IPS-11a (cell line): ENCODE data around the gene GYPE.
"Not testable (repeated sequence)": the region's sequence is repeated elsewhere in the genome, so short reads cannot be mapped to it uniquely, and the experiment has no call there.

Experiments used
- H3K4me3 ChIP-seq: one replicate; pipeline ENCODE4 v1.5.1; 2013; ENCODE audit warnings: low read depth, low read length, control low read depth

The GYPE gene

GRCh38 chr4:143905440-143905839 is at the start of gene GYPE:
Gene GYPE, minus strand, starts transcription at chr4:143905559. Its CDS starts 52 bp downstream, at chr4:143905507.
- H3K4me3 ChIP-seq = not testable (repeated sequence)

GRCh38 chr4:143951458-143951972 is 46.2 kb upstream of the GYPE start:
- not testable (repeated sequence) for H3K4me3 ChIP-seq

GRCh38 chr4:143950967-143951366 is 45.6 kb upstream of the GYPE start:
- not testable (repeated sequence) for H3K4me3 ChIP-seq

- not testable (repeated sequence) for H3K4me3 ChIP-seq
Observed at GRCh38 chr4:143950185-143950584, 44.8 kb upstream of the GYPE start.

- not testable (repeated sequence) for H3K4me3 ChIP-seq
Observed at GRCh38 chr4:143947493-143947892, 42.1 kb upstream of the GYPE start.

GRCh38 chr4:143940708-143941107 is 35.3 kb upstream of the GYPE start:
- not testable (repeated sequence) for H3K4me3 ChIP-seq

GRCh38 chr4:143939528-143939927 is 34.2 kb upstream of the GYPE start:
- H3K4me3 ChIP-seq = no peak overlapping the region

- H3K4me3 ChIP-seq = not testable (repeated sequence)
Observed at GRCh38 chr4:143938890-143939289, 33.5 kb upstream of the GYPE start.

GRCh38 chr4:143921181-143921580 is 15.8 kb upstream of the GYPE start:
- no peak overlapping the region for H3K4me3 ChIP-seq

GRCh38 chr4:143916485-143916884 is 11.1 kb upstream of the GYPE start:
- not testable (repeated sequence) for H3K4me3 ChIP-seq

GRCh38 chr4:143912478-143912877 is 7.1 kb upstream of the GYPE start:
- not testable (repeated sequence) for H3K4me3 ChIP-seq

GRCh38 chr4:143911528-143912417 is 6.4 kb upstream of the GYPE start:
- not testable (repeated sequence) for H3K4me3 ChIP-seq

GRCh38 chr4:143910906-143911305 is 5.5 kb upstream of the GYPE start:
- H3K4me3 ChIP-seq = not testable (repeated sequence)

- not testable (repeated sequence) for H3K4me3 ChIP-seq
Observed at GRCh38 chr4:143907811-143908210, 2.5 kb upstream of the GYPE start.

GRCh38 chr4:143904431-143904830 is 928 bp downstream of the GYPE start:
- H3K4me3 ChIP-seq = not testable (repeated sequence)

GRCh38 chr4:143890323-143890722 is 15.0 kb downstream of the GYPE start:
- not testable (repeated sequence) for H3K4me3 ChIP-seq

GRCh38 chr4:143888189-143888588 is 17.2 kb downstream of the GYPE start:
- not testable (repeated sequence) for H3K4me3 ChIP-seq

GRCh38 chr4:143884965-143885364 is 20.4 kb downstream of the GYPE start:
- H3K4me3 ChIP-seq = not testable (repeated sequence)

- no peak overlapping the region for H3K4me3 ChIP-seq
Observed at GRCh38 chr4:143883529-143883928, 21.8 kb downstream of the GYPE start.

GRCh38 chr4:143882892-143883291 is 22.5 kb downstream of the GYPE start:
- H3K4me3 ChIP-seq = no peak overlapping the region

GRCh38 chr4:143879561-143879960 is 25.8 kb downstream of the GYPE start:
- not testable (repeated sequence) for H3K4me3 ChIP-seq

- not testable (repeated sequence) for H3K4me3 ChIP-seq
Observed at GRCh38 chr4:143875357-143875756, 30.0 kb downstream of the GYPE start.
